Measurements from ENCODE around the gene CYP27A1. TPM values are rescaled to one million over a fixed set of nuclear protein-coding genes. Genes with fewer than 3 reads are reported as not detected.

Gene CYP27A1
- total and polyA plus RNA-seq, 9 of the 15 experiments (the other 6 are each of a cell fraction or from before 2014, with no cell fraction given), result 0.20 TPM; not detected in 8

GRCh38 chr2:218783688-218784087 is 1.7 kb downstream of the CYP27A1 start:
- intact Hi-C loops (cut with micrococcal nuclease), result no loop called here
- ChIA-PET CTCF (ENCODE audit: low intra/inter-chr PET ratio) (no interaction called here), POLR2A (no interaction called here)
- Histone ChIP-seq H4K20me1 (replicated peaks; ENCODE audit: control insufficient read depth, insufficient read depth, low read length) (no peaks in the 10 kb centered on the region), H3K4me3 (no peak overlapping the region), H3K36me3 (ENCODE audit: control insufficient read depth, insufficient read depth, low read length) (no peaks in the 10 kb centered on the region), H3K79me2 (ENCODE audit: control insufficient read depth, insufficient read depth, low read length) (no peaks in the 10 kb centered on the region), H3K9ac (ENCODE audit: insufficient read depth in 1 of 2, low read depth in 2 of 2, low read length in 2 of 2) (no peak overlapping the region), H3K27me3 (ENCODE audit: control insufficient read depth in 2 of 2, insufficient read depth in 2 of 2, low read length in 2 of 2) (peaks cover 8 to 29% of the 10 kb centered on the region in 2 experiments; a peak in 4 of 5 replicates), H2AFZ (ENCODE audit: low read depth, low read length) (no peak overlapping the region), H3K9me3 (replicated peaks; ENCODE audit: control insufficient read depth, insufficient read depth, low read depth, low read length) (no peaks in the 10 kb centered on the region), H3K4me1 (replicated peaks in 1 of 2; ENCODE audit: control insufficient read depth in 2 of 2, insufficient read depth in 2 of 2, low read length in 2 of 2) (peaks cover 0 to 8% of the 10 kb centered on the region in 2 experiments; a peak in 2 of 5 replicates), H3K27ac (ENCODE audit: extremely low read depth, low read depth, low read length) (no peak overlapping the region), H3K4me2 (ENCODE audit: insufficient read depth, low read length) (no peak overlapping the region), H3K9me1 (ENCODE audit: control insufficient read depth, insufficient read depth, low read length) (no peaks in the 10 kb centered on the region)
- 0% methylated on average over 4 of the region's 4 CpGs for WGBS (ENCODE audit: insufficient coverage, low coverage, missing lambda C conversion rate)
- DNase-seq (ENCODE audit: extremely low read depth in 1 of 4, low spot score in 3 of 4) (no peak), FAIRE-seq (no peak), ATAC-seq (no peak)
- no TSS peak for BruUV-seq (replicated peaks)
- in situ Hi-C loops (cut with MboI), result no loop called here
- TF ChIP-seq SLC30A9 (CRISPR knock-in tag; IDR thresholded peaks at IDR 0.05), result no peak
- TF ChIP-seq, protein P1, sequence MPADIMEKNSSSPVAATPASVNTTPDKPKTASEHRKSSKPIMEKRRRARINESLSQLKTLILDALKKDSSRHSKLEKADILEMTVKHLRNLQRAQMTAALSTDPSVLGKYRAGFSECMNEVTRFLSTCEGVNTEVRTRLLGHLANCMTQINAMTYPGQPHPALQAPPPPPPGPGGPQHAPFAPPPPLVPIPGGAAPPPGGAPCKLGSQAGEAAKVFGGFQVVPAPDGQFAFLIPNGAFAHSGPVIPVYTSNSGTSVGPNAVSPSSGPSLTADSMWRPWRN (IDR thresholded peaks at IDR 0.05; ENCODE audit: low read depth), result no peak
- TF ChIP-seq RNF219 (CRISPR knock-in tag; IDR thresholded peaks at IDR 0.05), result no peak
- no peak for TF ChIP-seq ZNF707 (CRISPR knock-in tag; conservative IDR thresholded peaks at IDR 0.05)
- no peak for TF ChIP-seq FOXJ3 (CRISPR knock-in tag; IDR thresholded peaks at IDR 0.05)
- TF ChIP-seq MLX (CRISPR knock-in tag; conservative IDR thresholded peaks at IDR 0.05), result no peak
- TF ChIP-seq, protein P2, sequence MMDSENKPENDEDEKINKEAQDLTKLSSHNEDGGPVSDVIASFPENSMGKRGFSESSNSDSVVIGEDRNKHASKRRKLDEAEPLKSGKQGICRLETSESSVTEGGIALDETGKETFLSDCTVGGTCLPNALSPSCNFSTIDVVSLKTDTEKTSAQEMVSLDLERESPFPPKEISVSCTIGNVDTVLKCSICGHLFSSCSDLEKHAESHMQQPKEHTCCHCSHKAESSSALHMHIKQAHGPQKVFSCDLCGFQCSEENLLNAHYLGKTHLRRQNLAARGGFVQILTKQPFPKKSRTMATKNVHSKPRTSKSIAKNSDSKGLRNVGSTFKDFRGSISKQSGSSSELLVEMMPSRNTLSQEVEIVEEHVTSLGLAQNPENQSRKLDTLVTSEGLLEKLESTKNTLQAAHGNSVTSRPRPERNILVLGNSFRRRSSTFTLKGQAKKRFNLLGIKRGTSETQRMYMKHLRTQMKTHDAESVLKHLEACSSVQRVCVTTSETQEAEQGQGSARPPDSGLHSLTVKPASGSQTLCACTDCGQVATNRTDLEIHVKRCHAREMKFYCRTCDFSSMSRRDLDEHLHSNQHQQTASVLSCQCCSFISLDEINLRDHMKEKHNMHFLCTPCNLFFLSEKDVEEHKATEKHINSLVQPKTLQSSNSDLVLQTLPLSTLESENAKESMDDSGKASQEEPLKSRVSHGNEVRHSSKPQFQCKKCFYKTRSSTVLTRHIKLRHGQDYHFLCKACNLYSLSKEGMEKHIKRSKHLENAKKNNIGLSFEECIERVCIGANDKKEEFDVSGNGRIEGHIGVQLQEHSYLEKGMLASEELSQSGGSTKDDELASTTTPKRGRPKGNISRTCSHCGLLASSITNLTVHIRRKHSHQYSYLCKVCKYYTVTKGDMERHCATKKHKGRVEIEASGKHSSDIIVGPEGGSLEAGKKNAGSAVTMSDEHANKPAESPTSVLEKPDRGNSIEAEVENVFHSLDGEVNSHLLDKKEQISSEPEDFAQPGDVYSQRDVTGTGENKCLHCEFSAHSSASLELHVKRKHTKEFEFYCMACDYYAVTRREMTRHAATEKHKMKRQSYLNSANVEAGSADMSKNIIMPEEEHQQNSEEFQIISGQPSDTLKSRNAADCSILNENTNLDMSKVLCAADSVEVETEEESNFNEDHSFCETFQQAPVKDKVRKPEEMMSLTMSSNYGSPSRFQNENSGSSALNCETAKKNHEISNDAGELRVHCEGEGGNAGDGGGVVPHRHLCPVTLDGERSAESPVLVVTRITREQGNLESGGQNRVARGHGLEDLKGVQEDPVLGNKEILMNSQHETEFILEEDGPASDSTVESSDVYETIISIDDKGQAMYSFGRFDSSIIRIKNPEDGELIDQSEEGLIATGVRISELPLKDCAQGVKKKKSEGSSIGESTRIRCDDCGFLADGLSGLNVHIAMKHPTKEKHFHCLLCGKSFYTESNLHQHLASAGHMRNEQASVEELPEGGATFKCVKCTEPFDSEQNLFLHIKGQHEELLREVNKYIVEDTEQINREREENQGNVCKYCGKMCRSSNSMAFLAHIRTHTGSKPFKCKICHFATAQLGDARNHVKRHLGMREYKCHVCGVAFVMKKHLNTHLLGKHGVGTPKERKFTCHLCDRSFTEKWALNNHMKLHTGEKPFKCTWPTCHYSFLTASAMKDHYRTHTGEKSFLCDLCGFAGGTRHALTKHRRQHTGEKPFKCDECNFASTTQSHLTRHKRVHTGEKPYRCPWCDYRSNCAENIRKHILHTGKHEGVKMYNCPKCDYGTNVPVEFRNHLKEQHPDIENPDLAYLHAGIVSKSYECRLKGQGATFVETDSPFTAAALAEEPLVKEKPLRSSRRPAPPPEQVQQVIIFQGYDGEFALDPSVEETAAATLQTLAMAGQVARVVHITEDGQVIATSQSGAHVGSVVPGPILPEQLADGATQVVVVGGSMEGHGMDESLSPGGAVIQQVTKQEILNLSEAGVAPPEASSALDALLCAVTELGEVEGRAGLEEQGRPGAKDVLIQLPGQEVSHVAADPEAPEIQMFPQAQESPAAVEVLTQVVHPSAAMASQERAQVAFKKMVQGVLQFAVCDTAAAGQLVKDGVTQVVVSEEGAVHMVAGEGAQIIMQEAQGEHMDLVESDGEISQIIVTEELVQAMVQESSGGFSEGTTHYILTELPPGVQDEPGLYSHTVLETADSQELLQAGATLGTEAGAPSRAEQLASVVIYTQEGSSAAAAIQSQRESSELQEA (IDR thresholded peaks at IDR 0.05; ENCODE audit: low read depth), result no peak
- TF ChIP-seq NFE2 (IDR thresholded peaks at IDR 0.05; ENCODE audit: low read depth), result no peak
- no peak for TF ChIP-seq ZNF445 (CRISPR knock-in tag; IDR thresholded peaks at IDR 0.05; ENCODE audit: low read depth)

All from K562 (cell line).